VCaP (cell line): ENCODE data around the gene PRR12.

Experiments used
- H3K27ac ChIP-seq: fragments of 450-650 bp; 2 replicates; pipeline ENCODE4 v1.5.1; 2017
- TF ChIP-seq, protein P1 (sequence below): fragments of 450-650 bp; conservative IDR thresholded peaks from 2 replicates; pipeline ENCODE4 v1.5.1; 2017; ENCODE audit warnings: mild to moderate bottlenecking, moderate library complexity

PRR12 gene

GRCh38 chr19:49597703-49597974, 6.7 kb downstream of the PRR12 start:
- TF ChIP-seq, protein P1, sequence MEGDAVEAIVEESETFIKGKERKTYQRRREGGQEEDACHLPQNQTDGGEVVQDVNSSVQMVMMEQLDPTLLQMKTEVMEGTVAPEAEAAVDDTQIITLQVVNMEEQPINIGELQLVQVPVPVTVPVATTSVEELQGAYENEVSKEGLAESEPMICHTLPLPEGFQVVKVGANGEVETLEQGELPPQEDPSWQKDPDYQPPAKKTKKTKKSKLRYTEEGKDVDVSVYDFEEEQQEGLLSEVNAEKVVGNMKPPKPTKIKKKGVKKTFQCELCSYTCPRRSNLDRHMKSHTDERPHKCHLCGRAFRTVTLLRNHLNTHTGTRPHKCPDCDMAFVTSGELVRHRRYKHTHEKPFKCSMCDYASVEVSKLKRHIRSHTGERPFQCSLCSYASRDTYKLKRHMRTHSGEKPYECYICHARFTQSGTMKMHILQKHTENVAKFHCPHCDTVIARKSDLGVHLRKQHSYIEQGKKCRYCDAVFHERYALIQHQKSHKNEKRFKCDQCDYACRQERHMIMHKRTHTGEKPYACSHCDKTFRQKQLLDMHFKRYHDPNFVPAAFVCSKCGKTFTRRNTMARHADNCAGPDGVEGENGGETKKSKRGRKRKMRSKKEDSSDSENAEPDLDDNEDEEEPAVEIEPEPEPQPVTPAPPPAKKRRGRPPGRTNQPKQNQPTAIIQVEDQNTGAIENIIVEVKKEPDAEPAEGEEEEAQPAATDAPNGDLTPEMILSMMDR, result no peak
- H3K27ac ChIP-seq, result no peak overlapping the region

DNA sequence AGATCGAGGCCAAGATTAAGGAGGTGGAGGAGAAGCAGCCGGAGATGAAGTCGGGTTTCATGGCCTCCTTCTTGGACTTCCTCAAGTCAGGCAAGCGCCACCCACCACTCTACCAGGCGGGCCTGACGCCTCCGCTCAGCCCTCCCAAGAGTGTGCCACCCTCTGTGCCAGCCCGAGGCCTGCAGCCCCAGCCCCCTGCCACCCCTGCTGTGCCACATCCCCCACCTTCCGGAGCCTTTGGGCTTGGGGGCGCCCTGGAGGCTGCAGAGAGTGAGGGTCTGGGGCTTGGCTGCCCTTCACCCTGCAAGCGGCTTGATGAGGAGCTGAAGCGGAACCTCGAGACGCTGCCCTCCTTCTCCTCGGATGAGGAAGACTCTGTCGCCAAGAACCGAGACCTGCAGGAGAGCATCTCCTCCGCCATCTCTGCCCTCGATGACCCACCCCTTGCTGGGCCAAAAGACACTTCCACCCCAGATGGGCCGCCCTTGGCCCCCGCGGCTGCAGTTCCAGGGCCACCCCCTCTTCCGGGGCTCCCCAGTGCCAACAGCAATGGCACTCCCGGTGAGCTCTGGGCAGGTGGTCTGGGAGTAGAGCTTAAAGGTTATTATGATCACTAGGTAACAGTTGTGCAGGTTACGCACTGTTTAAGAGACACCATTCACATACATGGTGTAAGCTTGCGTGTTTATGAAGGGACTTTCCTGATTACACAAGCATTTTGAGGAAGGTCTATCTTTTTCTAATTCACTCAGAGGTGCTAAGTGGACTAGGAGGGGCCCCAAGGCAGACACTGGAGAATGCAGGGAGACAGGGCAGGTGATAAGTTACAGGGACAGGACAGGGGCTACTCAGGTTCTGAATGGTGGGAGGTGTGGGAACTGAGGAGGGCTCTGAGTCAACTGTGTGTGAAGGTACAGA, 8.7 kb downstream of the PRR12 start:
- no peak overlapping the region for H3K27ac ChIP-seq
- TF ChIP-seq, protein P1, result no peak

DNA sequence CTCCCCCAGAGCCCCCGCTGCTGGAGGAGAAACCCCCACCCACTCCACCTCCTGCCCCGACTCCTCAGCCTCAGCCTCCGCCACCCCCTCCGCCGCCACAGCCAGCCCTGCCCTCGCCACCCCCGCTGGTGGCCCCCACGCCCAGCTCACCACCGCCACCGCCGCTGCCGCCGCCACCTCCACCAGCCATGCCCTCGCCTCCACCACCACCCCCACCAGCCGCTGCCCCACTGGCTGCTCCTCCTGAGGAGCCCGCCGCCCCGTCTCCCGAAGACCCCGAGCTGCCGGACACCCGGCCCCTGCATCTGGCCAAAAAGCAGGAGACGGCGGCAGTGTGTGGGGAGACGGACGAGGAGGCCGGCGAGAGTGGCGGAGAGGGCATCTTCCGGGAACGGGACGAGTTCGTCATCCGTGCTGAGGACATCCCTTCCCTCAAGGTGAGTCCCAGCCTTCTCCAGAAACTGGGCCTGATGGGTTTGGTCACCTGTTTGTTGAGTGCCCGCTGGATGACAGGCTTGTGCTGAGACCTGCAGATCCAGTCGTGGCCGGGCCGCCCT, 10.6 kb downstream of the PRR12 start:
- H3K27ac ChIP-seq, result no peak overlapping the region
- TF ChIP-seq, protein P1, result no peak

GRCh38 chr19:49602806-49603205, 11.8 kb downstream of the PRR12 start:
- TF ChIP-seq, protein P1, result no peak

GRCh38 chr19:49605605-49606004, 14.6 kb downstream of the PRR12 start:
- H3K27ac ChIP-seq, result no peak overlapping the region
- TF ChIP-seq, protein P1, result no peak

More at GRCh38 chr19:49602806-49603205, 11.8 kb downstream of the PRR12 start:
- H3K27ac ChIP-seq, result no peak overlapping the region

DNA sequence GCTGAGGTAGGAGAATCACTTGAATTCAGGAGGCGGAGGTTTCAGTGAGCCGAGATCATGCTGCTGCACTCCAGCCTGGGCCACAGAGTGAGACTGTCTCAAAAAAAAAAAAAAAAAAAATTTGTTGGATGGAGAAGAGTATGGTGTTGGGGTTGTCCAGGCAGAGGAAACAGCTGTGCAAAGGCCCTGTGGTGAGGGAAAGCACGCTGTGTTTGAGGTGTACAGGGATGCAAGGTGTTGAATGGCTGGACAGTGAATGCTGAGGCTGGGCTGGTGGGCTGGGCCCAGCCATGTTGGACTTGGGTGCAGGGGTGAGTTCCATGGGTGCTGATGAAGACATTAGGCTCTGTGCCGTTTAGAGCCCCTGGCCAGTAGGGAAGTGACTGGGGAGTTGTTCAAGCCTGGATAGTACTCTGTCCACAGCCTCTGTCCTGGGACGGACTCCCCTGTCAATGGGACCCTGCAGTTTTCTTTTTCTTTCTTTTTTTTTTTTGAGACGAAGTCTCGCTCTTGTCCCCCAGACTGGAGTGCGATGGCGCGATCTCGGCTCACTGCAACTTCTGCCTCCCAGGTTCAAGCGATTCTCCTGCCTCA, 18.6 kb downstream of the PRR12 start:
- TF ChIP-seq, protein P1, result no peak
- H3K27ac ChIP-seq, result no peak overlapping the region

GRCh38 chr19:49613374-49613773, 22.4 kb downstream of the PRR12 start:
- peak overlapping the region; percentile 57 for H3K27ac ChIP-seq
- TF ChIP-seq, protein P1, result no peak
